ENCODE data around the gene MACF1.

MACF1 gene

GRCh38 chr1:39182804-39183203 lies 21.7 kb upstream of the MACF1 start:
- H3K36me3 ChIP-seq (ENCODE audit: control insufficient read depth, insufficient read depth, low read length, severe bottlenecking): peaks cover 6% of the 10 kb centered on the region
- H3K4me1 ChIP-seq (ENCODE audit: control insufficient read depth, insufficient read depth, low read length): peaks cover 21% of the 10 kb centered on the region
- H3K9ac ChIP-seq (ENCODE audit: low read length): no peak overlapping the region
- H3K4me3 ChIP-seq (ENCODE audit: low read length): no peak overlapping the region
- H3K9me3 ChIP-seq (ENCODE audit: control insufficient read depth, low read length): no peaks in the 10 kb centered on the region
- no peak for DNase-seq (ENCODE audit: low read depth)
- no peaks in the 10 kb centered on the region for H3K27me3 ChIP-seq (replicated peaks; ENCODE audit: control insufficient read depth, insufficient read depth, low read length)

DNA sequence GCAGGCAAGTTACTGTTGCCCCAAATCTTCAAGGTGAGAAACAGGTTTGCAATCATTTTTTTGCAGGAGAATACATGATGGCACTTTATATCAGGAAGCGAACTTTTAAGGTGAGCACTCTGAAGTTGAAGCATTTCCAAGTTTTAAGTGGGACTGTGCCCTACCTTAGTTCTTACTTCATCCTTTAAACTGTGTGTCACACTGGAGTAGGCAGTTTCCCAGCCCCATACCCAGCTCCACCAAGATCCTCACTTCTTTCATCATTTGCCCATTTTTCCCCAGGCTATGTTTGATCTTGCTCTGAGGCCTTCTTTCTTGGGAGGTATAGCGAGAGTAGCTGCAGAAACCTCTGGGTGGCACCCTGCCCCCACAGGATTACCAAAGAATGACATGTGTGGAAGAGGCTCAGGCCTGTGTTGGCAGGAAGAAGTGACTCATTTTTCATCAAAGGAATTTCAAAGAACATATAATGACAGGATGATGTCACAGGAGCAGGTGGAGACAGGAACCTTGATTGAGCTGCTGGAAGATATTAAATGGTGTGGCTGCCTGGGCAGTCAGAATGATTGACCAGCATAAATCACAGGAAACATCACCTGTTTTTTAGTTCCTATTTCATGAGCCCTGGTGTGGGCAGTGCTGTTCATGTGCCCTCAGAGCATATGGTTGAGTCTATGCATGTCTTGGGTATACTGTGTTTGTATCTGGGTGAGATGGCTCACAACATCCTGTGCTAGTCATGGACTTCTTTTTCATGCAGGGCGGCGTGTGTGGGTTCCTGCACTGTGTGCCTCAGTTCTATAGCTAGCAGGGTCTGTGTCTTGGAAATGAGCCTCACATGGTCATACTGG lies 20.8 kb upstream of the MACF1 start:
- H3K4me3 ChIP-seq (ENCODE audit: low read length): no peak overlapping the region
- no peaks in the 10 kb centered on the region for H3K27me3 ChIP-seq (replicated peaks; ENCODE audit: control insufficient read depth, insufficient read depth, low read length)
- no peak overlapping the region for H3K9ac ChIP-seq (ENCODE audit: low read length)
- DNase-seq (ENCODE audit: low read depth): peak; percentile 74
- no peaks in the 10 kb centered on the region for H3K9me3 ChIP-seq (ENCODE audit: control insufficient read depth, low read length)
- peaks cover 15% of the 10 kb centered on the region for H3K4me1 ChIP-seq (ENCODE audit: control insufficient read depth, insufficient read depth, low read length)
- peaks cover 6% of the 10 kb centered on the region for H3K36me3 ChIP-seq (ENCODE audit: control insufficient read depth, insufficient read depth, low read length, severe bottlenecking)

GRCh38 chr1:39184354-39184818 lies 20.1 kb upstream of the MACF1 start:
- no peak for DNase-seq (ENCODE audit: low read depth)
- no peaks in the 10 kb centered on the region for H3K27me3 ChIP-seq (replicated peaks; ENCODE audit: control insufficient read depth, insufficient read depth, low read length)
- H3K9ac ChIP-seq (ENCODE audit: low read length): no peak overlapping the region
- H3K4me1 ChIP-seq (ENCODE audit: control insufficient read depth, insufficient read depth, low read length): peaks cover 8% of the 10 kb centered on the region
- no peaks in the 10 kb centered on the region for H3K9me3 ChIP-seq (ENCODE audit: control insufficient read depth, low read length)
- H3K36me3 ChIP-seq (ENCODE audit: control insufficient read depth, insufficient read depth, low read length, severe bottlenecking): peaks cover 6% of the 10 kb centered on the region
- H3K4me3 ChIP-seq (ENCODE audit: low read length): no peak overlapping the region

GRCh38 chr1:39187275-39188046 lies 17.0 kb upstream of the MACF1 start:
- no peaks in the 10 kb centered on the region for H3K27me3 ChIP-seq (replicated peaks; ENCODE audit: control insufficient read depth, insufficient read depth, low read length)
- H3K9me3 ChIP-seq (ENCODE audit: control insufficient read depth, low read length): no peaks in the 10 kb centered on the region
- no peak overlapping the region for H3K4me3 ChIP-seq (ENCODE audit: low read length)
- H3K9ac ChIP-seq (ENCODE audit: low read length): no peak overlapping the region
- peaks cover 19% of the 10 kb centered on the region for H3K4me1 ChIP-seq (ENCODE audit: control insufficient read depth, insufficient read depth, low read length)
- H3K36me3 ChIP-seq (ENCODE audit: control insufficient read depth, insufficient read depth, low read length, severe bottlenecking): no peaks in the 10 kb centered on the region
- DNase-seq (ENCODE audit: low read depth): no peak

- no peak overlapping the region for H3K4me3 ChIP-seq (ENCODE audit: low read length)
- no peak overlapping the region for H3K9ac ChIP-seq (ENCODE audit: low read length)
- peak; percentile 59 for DNase-seq (ENCODE audit: low read depth)
- H3K36me3 ChIP-seq (ENCODE audit: control insufficient read depth, insufficient read depth, low read length, severe bottlenecking): no peaks in the 10 kb centered on the region
- peaks cover 28% of the 10 kb centered on the region for H3K4me1 ChIP-seq (ENCODE audit: control insufficient read depth, insufficient read depth, low read length)
- no peaks in the 10 kb centered on the region for H3K9me3 ChIP-seq (ENCODE audit: control insufficient read depth, low read length)
- no peaks in the 10 kb centered on the region for H3K27me3 ChIP-seq (replicated peaks; ENCODE audit: control insufficient read depth, insufficient read depth, low read length)
Observed at GRCh38 chr1:39189592-39190041, 14.9 kb upstream of the MACF1 start.

DNA sequence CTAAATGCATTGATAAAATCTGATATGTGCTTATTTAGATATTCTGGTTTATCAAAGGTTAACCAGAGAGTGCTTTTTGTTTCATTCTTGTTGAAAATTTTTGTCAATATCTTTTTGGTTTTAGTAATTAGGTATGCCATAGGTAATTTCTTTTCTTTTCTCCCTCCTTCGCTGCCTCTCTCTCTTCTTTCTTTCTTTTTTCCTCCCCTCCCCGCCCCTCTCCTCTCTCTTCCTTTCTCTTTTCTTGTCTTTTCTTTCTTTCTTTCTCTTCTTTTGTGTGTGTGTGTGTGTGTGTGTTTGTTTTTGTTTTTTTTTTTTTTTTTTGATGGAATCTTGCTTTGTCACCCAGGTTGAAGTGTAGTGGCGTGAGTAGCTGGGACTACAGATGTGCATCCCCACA lies 14.4 kb upstream of the MACF1 start:
- Histone ChIP-seq H3K4me3 (ENCODE audit: low read length) (no peak overlapping the region), H3K9ac (ENCODE audit: low read length) (no peak overlapping the region), H3K27me3 (replicated peaks; ENCODE audit: control insufficient read depth, insufficient read depth, low read length) (no peaks in the 10 kb centered on the region), H3K9me3 (ENCODE audit: control insufficient read depth, low read length) (no peaks in the 10 kb centered on the region), H3K4me1 (ENCODE audit: control insufficient read depth, insufficient read depth, low read length) (peaks cover 32% of the 10 kb centered on the region), H3K36me3 (ENCODE audit: control insufficient read depth, insufficient read depth, low read length, severe bottlenecking) (no peaks in the 10 kb centered on the region)
- no peak for DNase-seq (ENCODE audit: low read depth)

DNA sequence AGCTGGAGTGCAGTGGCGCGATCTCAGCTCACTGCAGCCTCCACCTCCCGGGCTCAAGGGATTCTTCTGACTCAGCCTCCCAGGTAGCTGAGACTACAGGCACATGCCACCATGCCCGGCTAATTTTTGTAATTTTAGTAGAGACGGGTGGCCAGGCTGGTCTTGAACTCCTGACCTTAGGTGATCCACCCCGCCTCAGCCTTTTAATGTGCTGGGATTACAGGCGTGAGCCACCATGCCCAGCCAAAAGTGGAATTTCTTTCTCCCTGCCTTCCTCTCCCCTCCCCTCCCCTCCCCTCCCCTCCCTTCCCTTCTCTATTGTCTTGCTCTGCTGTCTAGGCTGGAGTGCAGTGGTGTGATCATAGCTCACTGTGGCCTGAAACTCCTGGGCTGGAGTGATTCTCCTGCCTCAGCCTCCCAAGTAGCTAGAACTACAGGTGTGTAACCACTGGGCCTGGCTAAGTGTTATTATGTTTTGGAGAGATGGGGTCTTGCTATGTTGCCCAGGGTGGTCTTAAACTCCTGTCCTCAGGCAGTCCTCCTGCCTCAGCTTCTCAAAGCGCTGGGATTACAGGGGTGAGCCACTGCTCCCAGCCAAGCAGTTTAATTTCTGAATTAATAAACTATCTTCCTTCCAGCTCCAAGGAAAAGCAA lies 10.0 kb upstream of the MACF1 start:
- no peak for DNase-seq (ENCODE audit: low read depth)
- Histone ChIP-seq H3K27me3 (replicated peaks; ENCODE audit: control insufficient read depth, insufficient read depth, low read length) (no peaks in the 10 kb centered on the region), H3K36me3 (ENCODE audit: control insufficient read depth, insufficient read depth, low read length, severe bottlenecking) (no peaks in the 10 kb centered on the region), H3K9ac (ENCODE audit: low read length) (no peak overlapping the region), H3K4me1 (ENCODE audit: control insufficient read depth, insufficient read depth, low read length) (peaks cover 57% of the 10 kb centered on the region), H3K9me3 (ENCODE audit: control insufficient read depth, low read length) (no peaks in the 10 kb centered on the region), H3K4me3 (ENCODE audit: low read length) (no peak overlapping the region)

DNA sequence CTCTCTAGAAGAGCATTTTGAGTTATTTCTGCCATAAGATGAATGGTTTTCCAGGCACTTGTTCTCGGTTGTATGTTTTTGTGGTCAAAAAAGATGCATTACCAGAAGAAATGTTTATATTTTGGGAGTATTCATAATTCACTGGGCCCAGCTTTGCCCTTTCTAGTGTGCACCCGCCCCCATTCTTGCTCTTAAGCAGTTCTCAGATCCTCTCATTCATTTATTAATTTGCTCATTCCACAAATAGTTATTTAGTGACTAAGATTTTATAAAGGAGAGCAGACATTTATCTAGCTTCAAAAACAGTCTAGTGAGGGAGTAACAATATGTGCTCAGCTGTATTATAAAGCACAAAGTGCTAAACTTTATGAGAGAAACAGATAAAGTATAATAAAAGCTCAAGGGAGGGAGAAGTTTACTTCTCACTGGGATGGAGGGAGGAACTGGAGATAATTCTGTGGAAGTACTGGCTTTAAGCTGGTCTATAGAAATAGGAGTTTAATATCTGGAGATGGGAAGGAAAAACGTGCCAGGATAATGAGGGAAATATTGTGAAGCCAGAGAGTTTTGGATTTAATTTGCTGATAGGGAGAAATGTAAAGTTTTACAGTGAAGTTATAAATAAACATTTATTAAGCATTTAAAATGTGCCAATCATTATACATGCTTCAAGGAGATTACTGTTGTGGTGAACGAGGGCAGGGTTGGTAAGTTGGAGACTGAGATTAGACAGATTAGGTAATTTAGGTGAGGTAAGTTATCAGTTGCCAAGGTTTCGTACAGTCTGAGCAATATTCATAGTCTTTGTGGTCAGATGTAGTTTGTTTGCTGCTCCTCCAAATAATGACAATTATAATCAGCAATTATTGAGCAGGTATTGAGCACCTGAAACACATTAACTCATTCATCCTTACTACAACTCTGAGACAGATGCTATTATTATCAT lies 9.1 kb upstream of the MACF1 start:
- peak; percentile 45 for DNase-seq (ENCODE audit: low read depth)
- peak overlapping the region; percentile 13 for H3K9ac ChIP-seq (ENCODE audit: low read length)
- no peaks in the 10 kb centered on the region for H3K27me3 ChIP-seq (replicated peaks; ENCODE audit: control insufficient read depth, insufficient read depth, low read length)
- peaks cover 57% of the 10 kb centered on the region for H3K4me1 ChIP-seq (ENCODE audit: control insufficient read depth, insufficient read depth, low read length)
- no peaks in the 10 kb centered on the region for H3K36me3 ChIP-seq (ENCODE audit: control insufficient read depth, insufficient read depth, low read length, severe bottlenecking)
- H3K4me3 ChIP-seq (ENCODE audit: low read length): no peak overlapping the region
- no peaks in the 10 kb centered on the region for H3K9me3 ChIP-seq (ENCODE audit: control insufficient read depth, low read length)

DNA sequence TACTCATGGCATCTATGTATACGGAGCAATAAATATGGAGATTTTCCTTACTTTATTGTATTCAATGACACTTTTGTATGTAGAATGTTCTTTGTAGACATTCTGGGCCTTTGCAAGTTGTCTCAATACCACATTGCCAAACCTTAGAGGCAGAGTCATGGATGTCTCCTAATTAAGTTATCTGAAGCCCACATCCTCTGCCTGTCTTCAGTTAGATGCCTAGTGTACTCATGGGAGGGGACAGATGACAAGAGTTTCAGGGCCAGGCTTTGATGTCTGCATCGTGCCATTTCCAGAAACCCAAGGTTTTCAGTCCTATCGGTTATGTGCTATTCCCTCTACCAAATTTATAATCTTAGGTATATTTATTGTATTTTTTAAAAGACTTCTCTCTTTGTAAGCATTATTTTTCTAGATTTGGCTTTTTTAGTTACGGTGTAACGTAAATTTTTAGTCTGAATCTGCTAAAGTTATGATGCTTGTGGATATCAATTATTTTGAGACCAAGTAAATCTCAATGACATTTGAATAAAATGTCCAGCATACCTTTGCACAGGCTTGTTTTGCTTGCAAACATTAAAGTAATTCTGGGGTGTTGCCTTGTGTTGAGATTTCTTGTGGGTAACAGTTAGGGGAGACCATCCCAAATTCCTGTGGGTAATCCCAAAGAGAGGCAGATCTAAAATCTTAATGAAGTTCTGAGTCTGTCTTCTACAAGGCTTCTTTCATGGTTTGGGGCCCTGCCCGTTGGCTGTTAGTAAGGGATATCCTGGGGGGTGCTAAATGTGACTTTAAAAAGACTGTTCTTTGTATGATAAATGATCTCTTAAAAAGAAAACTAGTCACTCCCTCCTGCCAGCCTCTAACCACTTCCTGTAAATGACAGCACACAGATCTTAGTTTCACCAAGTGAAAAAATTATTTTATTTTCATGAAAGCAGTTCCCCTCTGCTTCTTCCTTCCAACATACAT lies 8.0 kb upstream of the MACF1 start:
- DNase-seq (ENCODE audit: low read depth): peak; percentile 46
- no peak overlapping the region for H3K9ac ChIP-seq (ENCODE audit: low read length)
- H3K4me3 ChIP-seq (ENCODE audit: low read length): no peak overlapping the region
- H3K9me3 ChIP-seq (ENCODE audit: control insufficient read depth, low read length): no peaks in the 10 kb centered on the region
- no peaks in the 10 kb centered on the region for H3K27me3 ChIP-seq (replicated peaks; ENCODE audit: control insufficient read depth, insufficient read depth, low read length)
- H3K36me3 ChIP-seq (ENCODE audit: control insufficient read depth, insufficient read depth, low read length, severe bottlenecking): no peaks in the 10 kb centered on the region
- peaks cover 55% of the 10 kb centered on the region for H3K4me1 ChIP-seq (ENCODE audit: control insufficient read depth, insufficient read depth, low read length)

DNA sequence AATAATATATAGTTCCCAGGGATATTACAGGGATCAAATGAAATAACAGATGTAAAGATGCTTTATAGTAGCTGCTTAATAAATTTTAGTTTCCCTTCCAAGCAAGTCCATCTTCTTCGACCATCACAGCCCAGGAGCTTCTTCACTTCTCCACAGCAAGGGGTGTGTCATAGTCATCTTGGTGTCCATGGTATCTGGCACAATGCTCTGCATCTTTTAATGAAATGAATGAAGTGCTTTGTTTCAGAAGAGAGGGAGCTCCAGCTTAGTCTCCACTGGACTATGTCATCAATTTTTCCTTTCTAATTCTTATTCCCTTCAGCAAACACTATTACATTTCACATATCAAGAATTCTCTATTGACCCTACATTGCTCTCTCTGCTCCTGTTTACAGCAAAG lies 4.9 kb upstream of the MACF1 start:
- peaks cover 38% of the 10 kb centered on the region for H3K4me1 ChIP-seq (ENCODE audit: control insufficient read depth, insufficient read depth, low read length)
- no peak overlapping the region for H3K4me3 ChIP-seq (ENCODE audit: low read length)
- DNase-seq (ENCODE audit: low read depth): no peak
- no peaks in the 10 kb centered on the region for H3K36me3 ChIP-seq (ENCODE audit: control insufficient read depth, insufficient read depth, low read length, severe bottlenecking)
- no peaks in the 10 kb centered on the region for H3K27me3 ChIP-seq (replicated peaks; ENCODE audit: control insufficient read depth, insufficient read depth, low read length)
- no peak overlapping the region for H3K9ac ChIP-seq (ENCODE audit: low read length)
- H3K9me3 ChIP-seq (ENCODE audit: control insufficient read depth, low read length): no peaks in the 10 kb centered on the region
